Esophagus muscularis mucosa (tissue), 4 donors: ENCODE measurements around the gene STIP1.

ENCODE experiments used
- EP300 ChIP-seq: sonication (generic); formaldehyde crosslinking; IDR thresholded peaks from one replicate; pipeline ENCODE4 v1.6.1; 2017; ENCODE audit warnings: antibody characterized with exemption
- POLR2A ChIP-seq: fragments of 450-650 bp; IDR thresholded peaks from one replicate; pipeline ENCODE4 v1.6.1; 2017; ENCODE audit warnings: antibody characterized with exemption, moderate library complexity, mild to moderate bottlenecking, low read depth
- TF ChIP-seq, protein P1 (sequence below), 3 experiments: fragments of 200-600 bp in 2 of 3; fragments of 450-650 bp in 1 of 3; sonication (generic) in 2 of 3; IDR thresholded peaks; one replicate each; pipeline ENCODE4 v1.5.1; 2017 to 2019; ENCODE audit warnings: antibody characterized with exemption in 3 of 3, mild to moderate bottlenecking in 2 of 3, moderate library complexity in 1 of 3

GRCh38 chr11:64244107-64244506 lies 58.1 kb downstream of the STIP1 start:
- TF ChIP-seq, protein P1, sequence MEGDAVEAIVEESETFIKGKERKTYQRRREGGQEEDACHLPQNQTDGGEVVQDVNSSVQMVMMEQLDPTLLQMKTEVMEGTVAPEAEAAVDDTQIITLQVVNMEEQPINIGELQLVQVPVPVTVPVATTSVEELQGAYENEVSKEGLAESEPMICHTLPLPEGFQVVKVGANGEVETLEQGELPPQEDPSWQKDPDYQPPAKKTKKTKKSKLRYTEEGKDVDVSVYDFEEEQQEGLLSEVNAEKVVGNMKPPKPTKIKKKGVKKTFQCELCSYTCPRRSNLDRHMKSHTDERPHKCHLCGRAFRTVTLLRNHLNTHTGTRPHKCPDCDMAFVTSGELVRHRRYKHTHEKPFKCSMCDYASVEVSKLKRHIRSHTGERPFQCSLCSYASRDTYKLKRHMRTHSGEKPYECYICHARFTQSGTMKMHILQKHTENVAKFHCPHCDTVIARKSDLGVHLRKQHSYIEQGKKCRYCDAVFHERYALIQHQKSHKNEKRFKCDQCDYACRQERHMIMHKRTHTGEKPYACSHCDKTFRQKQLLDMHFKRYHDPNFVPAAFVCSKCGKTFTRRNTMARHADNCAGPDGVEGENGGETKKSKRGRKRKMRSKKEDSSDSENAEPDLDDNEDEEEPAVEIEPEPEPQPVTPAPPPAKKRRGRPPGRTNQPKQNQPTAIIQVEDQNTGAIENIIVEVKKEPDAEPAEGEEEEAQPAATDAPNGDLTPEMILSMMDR (IDR thresholded peaks at IDR 0.05) = no peak
- no peak for TF ChIP-seq POLR2A
- no peak for TF ChIP-seq EP300
